SHP77 treated with DMSO at 0.1 percent for 48 hours (cell line): ENCODE measurements around the gene ZNRF2.
"Not testable (repeated sequence)": the region's sequence is repeated elsewhere in the genome, so short reads cannot be mapped to it uniquely, and the experiment has no call there.

Experiments used
- DNase-seq: peaks from one replicate; lab custom pipeline; 2025; lab: John Stamatoyannopoulos, UW

The ZNRF2 gene

GRCh38 chr7:30290317-30290716 lies 5.9 kb downstream of the ZNRF2 start:
- not testable (repeated sequence) for DNase-seq

- DNase-seq: not testable (repeated sequence)
Observed at GRCh38 chr7:30292416-30293038, 8.1 kb downstream of the ZNRF2 start.

GRCh38 chr7:30296304-30296703 lies 11.9 kb downstream of the ZNRF2 start:
- not testable (repeated sequence) for DNase-seq

- not testable (repeated sequence) for DNase-seq
Observed at GRCh38 chr7:30297499-30297898, 13.1 kb downstream of the ZNRF2 start.

- DNase-seq: not testable (repeated sequence)
Observed at GRCh38 chr7:30298409-30298808, 14.0 kb downstream of the ZNRF2 start.

GRCh38 chr7:30301751-30302150 lies 17.4 kb downstream of the ZNRF2 start:
- DNase-seq: no peak

DNA sequence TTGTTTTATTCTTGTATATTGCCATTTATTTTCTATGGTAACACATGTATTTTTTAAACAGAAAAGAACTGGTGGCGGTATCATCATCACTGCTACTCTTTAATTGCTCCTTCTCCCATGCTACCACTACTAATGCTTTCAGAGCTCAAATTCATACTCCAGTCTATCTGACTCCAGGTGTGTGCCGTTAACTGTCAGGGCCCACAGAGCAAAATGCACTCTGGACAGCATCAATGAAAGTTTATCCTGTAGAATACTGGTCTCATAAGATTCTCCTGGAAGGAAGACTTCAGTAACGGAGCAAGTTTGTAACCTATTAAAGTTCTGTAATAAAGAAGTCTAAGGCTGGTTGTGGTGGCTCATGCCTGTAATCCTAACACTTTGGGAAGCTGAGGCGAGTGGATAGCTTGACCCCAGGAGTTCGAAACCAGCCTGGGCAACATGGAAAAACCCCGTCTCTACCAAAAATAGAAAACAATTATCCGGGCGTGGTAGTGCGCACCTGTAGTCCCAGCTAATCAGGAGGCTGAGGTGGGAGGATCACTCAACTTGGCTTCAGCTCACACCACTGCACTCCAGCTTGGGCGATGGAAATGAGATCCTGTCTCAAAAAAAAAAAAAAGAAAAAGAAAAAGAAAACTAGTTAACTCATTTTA lies 18.4 kb downstream of the ZNRF2 start:
- no peak for DNase-seq

DNA sequence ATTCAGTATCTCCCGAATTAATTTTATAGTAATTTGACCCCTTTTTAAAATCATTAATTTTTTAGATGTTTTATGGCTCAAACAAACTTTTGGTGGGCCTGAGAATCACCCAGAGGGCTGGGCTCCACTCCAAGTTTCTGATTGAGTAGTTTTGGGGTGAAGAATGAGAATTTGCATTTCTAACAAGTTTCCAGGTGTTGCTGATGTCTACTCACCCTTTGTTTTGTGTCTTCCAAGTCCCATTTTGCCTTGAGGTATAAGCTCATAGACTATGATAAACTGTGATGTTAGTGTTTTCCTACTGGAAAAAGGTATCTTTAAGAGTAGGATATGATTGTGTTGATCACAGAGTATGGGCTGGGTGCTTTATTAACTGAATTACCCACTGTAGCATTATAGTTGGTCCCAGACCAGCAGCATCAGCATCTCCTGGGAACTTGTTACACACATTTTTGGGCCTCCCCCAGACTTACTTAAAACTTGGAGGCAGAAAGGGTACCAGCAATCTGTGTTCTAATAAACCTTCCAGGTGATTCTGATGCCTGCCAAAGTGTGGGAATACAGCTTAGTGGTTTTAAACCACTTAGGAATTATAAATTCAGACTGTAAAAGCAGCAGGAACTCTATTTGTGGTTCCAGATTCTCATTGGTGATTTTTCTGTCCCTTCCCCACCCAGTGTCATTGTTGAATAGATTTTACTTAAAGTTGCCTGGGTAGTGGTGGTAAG lies 19.1 kb downstream of the ZNRF2 start:
- DNase-seq: no peak

DNA sequence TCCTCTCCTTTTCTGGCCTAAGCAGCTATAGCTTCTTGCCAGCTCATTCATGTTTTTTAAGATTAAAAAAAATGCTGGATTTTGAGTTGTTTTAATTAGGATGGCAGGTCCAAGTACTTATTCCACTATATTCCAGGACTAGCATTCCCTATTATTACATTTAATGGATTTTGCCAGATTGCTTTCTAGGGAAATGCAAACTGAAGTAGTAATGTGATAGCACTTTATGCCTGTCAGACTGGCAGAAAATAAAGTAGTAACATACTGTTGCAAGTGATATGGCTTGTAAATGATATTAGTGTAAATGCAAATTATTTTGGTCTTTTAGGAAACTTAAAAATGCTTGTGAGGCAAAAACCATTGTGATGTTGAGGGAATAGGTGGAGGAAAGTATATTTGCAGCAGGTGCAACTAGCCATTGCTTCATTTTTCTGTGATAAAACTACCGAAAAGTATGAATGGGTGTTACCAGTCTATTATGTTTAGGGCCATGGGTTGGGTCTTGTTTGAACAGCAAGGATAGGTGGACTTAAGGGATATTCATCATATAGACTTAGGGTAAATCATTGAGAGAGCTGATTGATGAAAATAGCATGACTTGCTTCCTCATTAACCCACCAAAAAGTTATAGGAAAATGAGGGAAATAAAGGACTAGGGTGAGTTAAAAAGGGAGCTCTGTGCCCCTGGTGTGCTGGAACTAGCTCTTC lies 19.9 kb downstream of the ZNRF2 start:
- no peak for DNase-seq

DNA sequence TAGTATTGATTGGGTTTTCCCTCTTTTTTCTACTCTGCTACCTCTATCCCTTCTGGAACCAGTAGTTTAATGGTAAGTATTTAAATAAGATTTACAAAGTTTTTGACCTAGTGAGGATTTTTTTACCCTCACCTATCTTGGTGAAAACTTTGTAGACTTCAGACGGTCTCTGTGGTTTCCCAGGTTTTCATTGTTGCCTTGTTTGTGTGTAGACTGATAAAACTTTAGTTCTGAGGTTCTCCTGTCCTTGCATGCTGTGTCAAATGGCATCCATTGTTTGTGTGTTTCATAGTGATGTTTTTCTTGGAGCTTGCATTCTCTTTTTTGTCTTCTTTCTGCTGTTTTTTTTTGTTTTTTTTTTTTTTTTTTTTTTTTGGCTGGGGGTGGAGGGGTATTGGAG lies 22.6 kb downstream of the ZNRF2 start:
- DNase-seq: no peak

- DNase-seq: peak; percentile 24
Observed at GRCh38 chr7:30308389-30308788, 24.0 kb downstream of the ZNRF2 start.

DNA sequence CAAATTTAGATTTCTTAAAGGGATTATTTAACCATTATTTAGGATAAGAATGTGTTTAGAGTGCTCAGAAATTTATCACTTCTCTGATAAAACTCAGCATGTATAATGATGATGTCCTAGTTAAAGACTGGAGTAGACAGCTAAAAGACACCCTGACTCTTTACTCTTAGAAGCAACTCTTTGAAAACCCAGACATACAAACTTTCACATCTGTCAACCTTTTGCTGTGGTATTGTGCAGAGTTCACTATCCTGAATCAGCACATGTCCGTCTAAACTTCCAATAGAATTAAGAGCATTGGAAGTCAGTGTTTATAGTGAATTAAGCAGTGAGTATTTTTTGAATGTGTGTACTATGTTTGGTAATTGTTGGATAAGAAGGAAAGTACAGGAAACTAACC lies 24.9 kb downstream of the ZNRF2 start:
- DNase-seq: no peak

GRCh38 chr7:30309842-30310435 lies 25.5 kb downstream of the ZNRF2 start:
- DNase-seq: no peak

DNA sequence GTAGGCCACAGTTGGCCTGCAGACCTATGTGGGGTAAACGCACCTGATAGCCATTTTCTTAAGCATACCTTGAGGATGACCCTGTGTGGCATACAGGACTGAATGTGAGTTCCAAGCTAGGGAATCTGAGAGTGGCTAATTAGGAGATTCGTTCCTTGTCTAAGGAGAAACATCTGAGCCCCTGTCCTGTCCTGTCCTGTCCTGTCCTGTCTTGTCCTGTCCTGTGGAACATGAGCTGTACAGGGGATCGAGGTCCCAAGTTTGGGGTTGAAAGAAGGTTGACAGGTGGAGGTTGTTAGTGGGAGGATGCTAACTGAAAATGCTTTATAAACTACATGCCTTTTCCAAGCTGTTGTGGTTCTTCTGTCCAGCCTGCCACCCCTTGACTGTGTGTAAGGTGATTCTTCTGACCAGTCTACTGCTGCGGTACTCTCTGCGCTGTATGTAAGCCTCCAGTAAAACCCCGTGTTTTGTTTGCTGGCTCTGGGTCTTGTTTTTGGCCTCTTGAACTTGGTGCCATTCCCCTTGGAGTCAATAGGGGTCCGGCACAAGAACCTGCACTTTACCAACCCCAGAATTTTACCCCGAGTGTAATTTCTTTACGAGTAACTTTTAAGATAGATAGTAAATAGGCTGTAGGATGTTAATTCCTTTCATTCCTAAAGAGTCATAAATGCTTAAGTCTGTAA lies 26.4 kb downstream of the ZNRF2 start:
- no peak for DNase-seq

- DNase-seq: no peak
Observed at GRCh38 chr7:30312178-30312577, 27.8 kb downstream of the ZNRF2 start.

DNA sequence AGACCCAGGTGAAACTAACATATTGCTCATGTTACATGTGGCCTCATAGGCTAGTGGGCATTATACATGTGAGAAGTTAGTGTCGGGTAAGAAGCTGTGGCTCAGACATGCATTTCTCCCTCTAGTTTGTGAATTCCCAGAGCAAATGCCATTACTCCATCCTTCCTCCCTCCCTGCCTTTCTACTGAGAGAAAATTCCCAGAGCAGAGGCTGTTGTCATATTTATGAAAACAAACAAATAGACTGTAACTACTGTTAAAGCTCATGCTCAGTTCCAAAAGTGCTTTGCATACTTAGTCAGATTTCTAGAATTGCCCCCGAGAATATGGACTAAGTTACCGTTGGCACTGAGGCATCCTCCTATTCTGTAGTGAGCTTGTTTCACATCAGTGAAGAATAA lies 29.0 kb downstream of the ZNRF2 start:
- DNase-seq: no peak

DNA sequence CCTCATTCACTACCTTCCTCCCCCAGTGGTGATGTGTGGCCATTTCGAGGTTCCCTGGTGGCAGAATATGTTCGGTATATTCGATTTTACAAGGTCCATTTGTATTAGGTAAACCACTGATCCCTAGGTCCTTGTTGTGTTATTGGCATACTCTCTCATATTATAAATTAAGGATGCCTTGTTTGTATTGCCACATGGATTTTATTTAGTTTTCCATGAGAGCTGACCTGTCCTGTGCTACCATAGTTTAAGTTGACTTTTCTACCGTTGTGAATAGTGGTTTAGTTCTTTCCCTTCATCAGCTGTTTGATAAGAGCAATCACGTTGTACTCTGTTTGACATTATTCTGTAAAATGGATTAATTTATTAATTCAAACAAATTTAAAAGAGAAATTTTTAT lies 29.4 kb downstream of the ZNRF2 start:
- DNase-seq: no peak

- no peak for DNase-seq
Observed at GRCh38 chr7:30315589-30315988, 31.2 kb downstream of the ZNRF2 start.

DNA sequence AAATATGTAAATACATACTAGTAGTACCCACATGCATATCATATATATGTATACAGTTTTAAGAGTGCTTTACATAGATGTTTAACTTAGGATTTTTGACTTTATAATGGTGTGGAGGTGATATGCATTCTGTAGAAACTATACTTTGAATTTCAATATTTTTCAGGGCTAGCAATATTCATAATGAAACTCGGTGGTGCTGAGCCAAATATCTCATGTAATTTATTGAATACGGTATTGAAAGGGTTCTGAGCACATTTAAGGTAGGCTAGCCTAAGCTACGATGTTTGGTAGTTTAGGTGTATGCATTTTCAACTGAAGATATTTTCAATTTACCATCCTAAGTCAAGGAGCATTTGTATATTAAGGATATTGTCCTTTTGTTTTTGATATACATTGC lies 36.0 kb downstream of the ZNRF2 start:
- DNase-seq: no peak

DNA sequence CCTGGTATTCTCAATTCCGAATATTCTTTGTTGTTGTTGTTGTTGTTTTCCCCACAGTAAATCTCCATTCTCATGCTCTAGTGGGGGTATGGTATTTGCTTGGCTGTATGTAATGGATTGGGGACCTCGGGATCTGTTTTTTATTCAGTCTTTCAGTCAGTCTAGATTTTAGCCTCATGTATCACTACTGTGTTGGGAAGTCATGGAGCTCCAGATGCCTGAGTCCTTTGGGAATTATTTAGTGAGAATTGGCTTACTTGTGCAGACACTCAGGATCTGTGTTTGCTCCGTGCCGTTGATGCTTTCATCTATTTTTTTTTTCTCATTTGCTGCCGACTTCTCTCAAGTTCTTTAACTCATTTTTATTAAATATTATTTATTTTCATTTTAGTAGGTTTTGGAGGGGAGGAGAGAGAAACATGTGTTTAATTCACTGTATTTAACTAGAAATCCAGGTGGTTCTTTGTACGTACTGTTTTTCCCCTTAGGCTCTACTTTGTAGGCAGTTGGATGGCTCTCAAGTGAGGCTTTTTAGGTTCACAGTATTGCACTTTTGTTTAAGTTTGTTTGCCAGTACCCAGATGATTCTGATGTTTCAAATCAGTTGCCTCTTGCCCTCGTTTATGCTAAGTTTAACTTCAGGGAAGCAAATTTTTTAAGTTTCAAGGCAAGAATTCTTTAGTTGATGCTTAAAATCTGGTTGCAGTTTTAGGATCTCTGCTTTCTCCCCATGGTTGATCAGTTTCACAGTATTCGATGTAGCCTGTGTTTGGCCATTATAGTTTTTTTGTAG lies 36.9 kb downstream of the ZNRF2 start:
- no peak for DNase-seq

DNA sequence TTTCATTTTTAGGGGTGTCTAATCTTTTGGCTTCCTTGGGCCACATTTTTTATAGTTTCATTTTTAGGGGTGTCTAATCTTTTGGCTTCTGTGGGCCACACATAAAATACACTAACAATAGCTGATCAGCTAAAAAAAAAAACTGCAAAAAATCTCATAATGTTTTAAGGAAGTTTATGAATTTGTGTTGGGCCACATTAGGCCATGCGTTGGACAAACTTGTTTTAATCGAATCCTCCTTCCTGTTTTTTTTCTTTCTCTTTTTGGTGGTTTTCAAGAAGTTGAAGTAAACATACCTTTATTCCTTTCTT lies 37.4 kb downstream of the ZNRF2 start:
- DNase-seq: no peak
